KBM-7 (cell line): ENCODE measurements around the gene PPEF2.
"Not testable (repeated sequence)": the region's sequence is repeated elsewhere in the genome, so short reads cannot be mapped to it uniquely, and the experiment has no call there.

Experiments
- DNase-seq: peaks from one replicate; pipeline ENCODE4 v3.0.0-alpha.2; 2015
- in situ Hi-C: fragments of 300-500 bp; cut with MboI; formaldehyde crosslinking; loops from 2 replicates; pipeline ENCODE4 v1.14.3; 2020; ENCODE audit warnings: low sequenced_read_pairs, low pct_unique_long_range_greater_than_20kb, mixed read lengths

Gene PPEF2

DNA sequence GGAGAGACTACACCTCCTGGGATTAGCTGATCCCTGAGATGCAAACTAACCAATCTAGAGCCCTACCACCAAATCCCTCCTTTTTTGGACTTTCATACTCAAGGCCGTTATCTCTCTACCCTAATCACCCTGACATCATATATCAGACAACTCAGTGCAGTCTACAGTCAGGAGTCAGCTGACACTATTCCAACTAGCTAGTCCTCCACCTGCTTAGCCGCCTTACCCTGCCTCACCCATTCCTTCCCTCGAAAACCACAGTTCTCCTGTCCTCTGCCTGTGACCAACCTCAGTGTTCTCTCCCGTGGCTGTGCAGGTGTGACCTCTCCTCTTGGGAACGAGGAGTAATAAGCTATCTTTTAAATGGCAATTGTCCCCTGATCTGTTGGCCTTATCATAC lies 1.8 kb upstream of the PPEF2 start:
- no peak for DNase-seq
- in situ Hi-C loops: no loop called here

DNA sequence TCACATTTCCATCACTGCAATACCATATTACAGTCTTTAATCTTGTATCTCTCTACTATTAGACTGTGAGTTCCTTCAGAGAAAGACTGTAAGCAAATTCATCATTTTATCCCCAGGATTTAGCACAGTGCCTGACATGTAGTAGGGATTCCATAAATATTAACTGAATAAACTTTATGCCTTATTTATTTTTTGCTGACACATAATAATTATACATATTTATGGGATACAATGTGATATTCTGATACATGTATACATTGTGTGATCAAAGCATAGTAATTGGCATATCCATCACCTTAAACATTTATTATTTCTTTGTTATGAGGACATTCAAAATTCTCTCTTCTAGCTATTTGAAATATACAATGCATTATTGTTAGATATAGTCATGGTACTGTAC lies 3.7 kb downstream of the PPEF2 start:
- in situ Hi-C loops: no loop called here

DNA sequence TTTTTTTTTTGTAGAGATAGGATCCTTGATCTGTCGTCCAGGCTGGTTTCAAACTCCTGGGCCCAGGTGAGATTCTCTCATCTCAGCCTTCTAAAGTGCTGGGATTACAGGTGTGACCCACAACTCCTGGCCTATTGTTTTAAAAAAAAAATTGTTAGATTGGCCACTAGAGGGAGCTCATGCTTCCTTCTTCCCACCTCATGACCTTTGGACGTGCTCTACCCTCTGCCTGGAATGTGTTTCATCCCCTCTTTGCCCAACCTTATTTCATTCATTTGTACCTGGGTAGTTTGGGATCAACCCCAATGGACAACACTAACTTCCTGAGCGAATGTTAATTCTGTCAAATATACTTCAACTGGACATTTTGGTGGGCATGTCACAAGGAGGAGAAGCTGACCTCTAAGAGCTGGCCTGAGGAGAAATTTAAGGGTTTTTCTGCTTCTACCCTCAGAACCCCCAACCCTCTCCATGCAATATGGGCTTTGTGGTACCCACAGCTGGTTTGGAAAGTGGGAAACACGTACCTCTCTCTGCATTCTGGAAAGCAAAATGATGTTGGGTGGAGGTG lies 6.4 kb downstream of the PPEF2 start:
- in situ Hi-C loops: no loop called here
- peak; percentile 76 for DNase-seq

More for the DNA sequence above, 3.7 kb downstream of the PPEF2 start:
- DNase-seq: no peak

DNA sequence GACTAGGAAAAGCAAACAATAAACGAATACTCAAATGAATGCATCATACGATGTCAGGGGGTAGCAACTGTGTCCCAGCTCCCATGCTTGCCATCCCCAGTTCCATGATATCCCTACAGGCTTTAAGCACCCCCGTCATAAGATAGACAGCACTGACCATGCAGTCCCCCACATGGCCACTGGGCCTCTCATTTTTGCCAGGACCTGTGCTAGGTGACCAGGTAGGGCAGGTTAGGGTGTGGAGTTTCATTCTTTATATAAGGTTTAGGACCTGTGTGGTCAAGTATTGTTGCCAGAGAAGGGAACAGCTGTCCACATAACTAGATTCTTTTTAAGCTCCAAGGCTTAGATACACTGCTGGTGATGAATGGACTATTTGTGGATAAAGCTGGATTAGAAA lies 9.7 kb downstream of the PPEF2 start:
- DNase-seq: no peak
- in situ Hi-C loops: no loop called here

DNA sequence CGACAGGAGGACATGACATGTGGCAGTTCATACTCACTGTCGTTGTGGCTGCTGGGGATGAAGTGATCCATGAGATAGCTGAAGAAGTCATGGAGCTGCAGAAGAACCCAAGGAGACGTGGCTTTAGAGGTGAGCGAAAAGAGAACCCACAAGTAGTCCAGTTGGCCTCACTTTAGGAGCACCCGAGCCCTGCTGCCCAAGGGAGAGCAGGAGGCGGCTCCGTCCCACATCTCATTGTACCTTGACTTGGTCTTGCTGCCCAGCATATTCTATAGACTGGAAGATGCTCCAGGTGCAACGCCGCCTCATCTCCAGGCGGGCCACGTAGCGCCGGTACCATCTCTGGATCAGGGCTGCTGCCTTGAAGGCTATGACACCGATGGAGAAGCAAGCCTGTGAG lies 10.6 kb downstream of the PPEF2 start:
- no peak for DNase-seq
- in situ Hi-C loops: no loop called here

DNA sequence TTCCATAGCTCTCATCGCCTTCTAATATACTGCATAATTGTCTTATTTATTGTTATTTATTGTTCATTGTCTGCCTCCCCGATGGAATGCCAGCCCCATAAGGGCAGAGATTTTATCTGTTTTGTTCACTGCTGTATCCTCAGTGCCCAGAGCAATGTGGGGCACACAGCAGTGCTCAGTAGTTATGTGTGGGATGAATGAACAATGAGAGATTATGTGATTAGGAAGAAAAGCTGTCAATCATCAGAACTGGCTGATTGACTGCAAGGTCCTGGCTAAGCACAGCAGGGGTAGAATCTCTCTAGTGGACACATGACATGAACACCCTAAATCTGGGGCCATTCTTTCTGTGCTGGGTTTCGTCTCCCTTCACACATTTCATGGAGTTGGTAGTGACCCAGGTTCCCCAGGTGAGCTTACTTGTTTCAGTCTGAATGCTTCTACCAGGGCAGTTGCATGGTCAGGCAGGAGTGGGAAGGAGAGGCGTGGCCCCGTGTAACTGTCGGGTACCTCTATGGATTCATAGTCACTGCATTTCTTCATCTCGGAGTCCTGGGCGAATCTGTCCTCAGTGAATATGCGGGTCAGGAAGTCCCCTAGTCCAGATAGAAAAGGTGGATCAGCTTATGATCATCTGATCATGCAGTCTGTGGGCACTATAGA lies 12.6 kb downstream of the PPEF2 start:
- DNase-seq: no peak
- in situ Hi-C loops: no loop called here

DNA sequence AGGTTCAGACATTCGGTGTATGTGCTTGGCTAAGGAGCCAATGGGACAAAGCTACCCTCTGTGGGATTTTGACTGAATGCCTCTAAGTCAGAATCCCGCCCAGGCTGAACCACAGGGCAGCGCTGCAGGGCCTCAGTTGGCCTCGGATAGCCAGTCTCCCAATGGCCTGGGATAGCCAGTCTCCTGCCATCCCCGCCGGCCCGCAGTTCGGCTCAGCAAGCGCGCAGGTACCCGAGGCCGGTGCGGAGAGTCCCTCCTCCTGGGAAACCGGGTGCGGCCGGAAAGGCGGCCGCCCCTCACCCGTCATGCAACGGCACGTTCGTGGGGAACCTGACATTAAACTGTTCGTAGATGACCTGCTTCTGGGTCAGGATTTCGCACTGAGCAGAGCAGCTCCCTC lies 16.1 kb downstream of the PPEF2 start:
- in situ Hi-C loops: no loop called here
- DNase-seq: no peak

DNA sequence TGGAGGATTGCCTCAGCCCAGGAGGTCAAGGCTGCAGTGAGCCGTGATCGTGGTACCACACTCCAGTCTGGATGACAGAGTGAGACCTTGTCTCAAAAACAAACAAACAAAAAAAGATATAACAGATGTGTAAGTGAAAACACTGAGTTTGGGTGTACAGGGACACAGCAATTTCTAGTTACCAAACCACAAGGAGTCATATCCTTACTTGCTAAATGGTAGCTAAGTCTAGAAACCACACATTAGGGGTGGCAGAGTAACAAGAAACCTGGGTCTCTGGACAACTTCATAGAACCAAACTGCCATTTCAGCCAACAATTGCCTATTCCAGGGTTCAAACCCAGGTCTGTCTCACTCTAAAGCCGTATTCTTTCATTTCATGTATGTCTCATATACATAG lies 20.8 kb downstream of the PPEF2 start:
- DNase-seq: no peak
- in situ Hi-C loops: no loop called here

DNA sequence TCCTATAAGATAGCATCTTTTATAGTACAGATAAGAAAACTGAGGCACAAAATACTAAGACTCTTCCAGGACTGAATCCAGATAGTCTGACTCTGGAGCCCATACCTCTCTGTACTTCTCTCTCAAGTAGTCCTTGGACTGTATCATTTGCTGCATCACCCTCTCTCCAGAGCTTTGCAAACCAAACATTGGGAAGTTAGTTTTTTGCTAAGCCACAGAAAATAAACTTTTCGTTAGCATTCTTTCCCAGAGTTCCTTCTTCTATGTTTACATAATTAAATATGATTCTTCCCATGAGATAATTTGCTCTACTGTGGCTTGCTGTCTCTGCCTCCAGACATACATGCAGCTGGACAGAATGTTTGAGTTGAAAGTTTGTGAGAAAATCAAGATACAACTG lies 22.0 kb downstream of the PPEF2 start:
- in situ Hi-C loops: no loop called here
- DNase-seq: no peak

DNA sequence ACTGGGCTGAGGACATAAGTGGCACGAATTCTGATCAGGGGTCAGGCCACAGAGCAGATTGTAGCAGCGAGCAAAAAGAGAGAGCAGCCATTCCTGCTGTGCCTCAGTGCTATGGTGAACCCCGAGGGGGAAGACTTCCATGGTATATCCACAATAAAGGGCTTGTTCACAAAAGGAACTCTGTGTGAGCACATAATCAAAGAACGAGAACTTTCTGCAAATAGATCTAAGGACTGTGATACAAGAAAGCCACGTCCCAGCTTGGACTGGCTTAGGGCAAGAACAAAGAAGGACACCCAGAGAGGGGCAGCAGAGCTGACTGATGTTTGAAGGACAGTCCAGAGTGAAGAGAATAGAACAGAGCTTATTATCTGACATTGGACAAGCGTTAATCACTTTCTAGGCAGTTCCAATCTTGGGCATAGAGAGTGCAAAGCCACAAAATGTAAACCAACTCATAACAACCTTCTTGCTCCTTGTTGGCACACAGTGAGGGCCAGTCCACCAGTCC lies 24.0 kb downstream of the PPEF2 start:
- in situ Hi-C loops: no loop called here
- no peak for DNase-seq

DNA sequence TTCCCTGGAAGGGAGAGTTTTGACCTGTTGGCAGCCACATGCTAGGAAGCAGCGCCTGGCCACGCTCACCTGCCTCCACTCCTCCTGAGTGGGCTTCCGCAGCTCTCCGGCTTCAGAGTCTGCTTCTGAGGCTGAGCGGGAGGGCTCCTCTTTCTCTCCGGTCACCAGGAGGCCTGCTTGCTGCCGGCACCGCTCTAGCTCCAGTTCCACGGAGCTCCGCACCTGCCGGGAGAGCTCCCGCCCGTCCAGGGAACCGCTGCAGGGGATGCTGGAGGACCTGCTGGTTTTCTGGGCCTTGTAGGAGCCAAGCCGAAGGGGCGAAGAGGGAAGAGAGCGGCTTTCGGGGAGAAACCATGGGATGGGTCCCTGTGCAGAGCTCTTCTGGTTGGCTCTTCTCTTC lies 26.0 kb downstream of the PPEF2 start:
- no peak for DNase-seq
- in situ Hi-C loops: no loop called here

DNA sequence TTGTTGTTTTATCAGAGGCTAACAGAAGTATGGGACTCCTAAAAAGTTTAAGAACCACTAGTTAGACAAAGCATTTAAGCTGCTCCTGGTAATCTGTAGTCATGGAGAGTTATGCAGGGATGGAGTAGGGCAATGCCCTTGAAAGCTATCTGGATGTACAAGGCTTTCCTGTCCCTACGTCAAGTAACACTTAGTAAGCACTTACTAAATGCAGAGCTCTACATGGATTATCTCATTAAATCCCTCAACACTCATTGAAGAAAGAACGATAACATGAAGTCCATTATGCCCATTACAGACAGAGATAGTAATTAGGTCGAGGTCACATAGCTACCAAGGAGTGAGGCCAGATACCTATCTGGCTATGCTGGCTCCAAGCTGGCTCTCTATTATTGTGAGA lies 33.2 kb downstream of the PPEF2 start:
- in situ Hi-C loops: no loop called here
- DNase-seq: no peak

DNA sequence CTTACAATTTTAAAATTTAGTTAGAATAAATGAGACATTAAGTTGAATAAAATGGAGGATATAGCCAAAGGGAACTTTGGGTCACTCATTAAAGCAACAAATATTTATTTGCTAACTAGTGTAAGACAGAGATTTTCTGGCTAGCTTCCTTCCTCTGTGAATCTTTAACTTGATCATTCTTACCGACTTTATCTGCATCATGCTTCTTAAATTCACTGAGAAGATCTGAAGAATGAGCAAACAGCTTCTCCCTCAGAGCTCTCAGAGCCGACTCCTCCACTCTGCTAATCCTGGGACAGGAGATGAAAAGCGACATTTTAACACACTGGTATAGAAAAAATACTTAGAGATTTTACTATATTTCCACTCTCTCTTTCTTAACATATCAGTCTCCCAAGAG lies 35.1 kb downstream of the PPEF2 start:
- DNase-seq: no peak
- in situ Hi-C loops: no loop called here

DNA sequence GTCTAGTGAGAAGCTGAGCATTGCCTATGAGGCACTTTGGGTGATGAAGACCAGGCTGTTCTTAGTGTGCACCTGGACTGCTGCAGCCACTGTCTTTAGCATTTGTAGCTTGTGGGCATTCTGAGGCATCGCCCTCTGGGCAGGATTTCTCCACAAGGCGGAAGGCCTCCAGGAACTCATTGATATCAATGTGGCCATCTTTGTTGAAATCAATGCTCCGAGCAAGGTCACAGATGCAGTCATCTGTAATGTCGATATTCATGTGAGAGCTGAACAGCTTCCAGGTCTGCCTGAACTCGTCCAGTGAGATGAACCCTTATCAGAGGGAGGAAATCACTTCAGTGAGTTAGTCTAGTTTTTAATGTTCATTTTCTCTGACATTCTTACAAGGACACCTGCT lies 41.6 kb downstream of the PPEF2 start:
- in situ Hi-C loops: no loop called here
- no peak for DNase-seq

DNA sequence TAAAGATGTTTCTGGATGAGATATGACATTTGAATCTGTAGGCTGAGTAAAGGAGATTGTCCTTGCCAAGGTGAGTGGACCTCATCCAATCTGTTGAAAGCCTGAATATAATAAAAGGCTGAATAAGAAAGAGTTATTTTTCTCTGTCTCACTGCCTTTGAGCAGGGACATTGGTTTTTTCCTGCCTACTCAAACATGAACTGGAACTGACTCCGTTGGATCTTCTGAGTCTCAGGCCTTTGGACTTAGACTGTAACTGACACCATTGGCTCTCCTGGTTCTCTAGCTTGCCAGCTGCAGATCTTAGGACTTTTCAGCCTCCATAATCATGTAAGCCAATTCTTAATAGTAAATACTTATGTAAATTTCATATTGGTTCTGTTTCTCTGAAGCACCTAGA lies 43.5 kb downstream of the PPEF2 start:
- no peak for DNase-seq
- in situ Hi-C loops: no loop called here

DNA sequence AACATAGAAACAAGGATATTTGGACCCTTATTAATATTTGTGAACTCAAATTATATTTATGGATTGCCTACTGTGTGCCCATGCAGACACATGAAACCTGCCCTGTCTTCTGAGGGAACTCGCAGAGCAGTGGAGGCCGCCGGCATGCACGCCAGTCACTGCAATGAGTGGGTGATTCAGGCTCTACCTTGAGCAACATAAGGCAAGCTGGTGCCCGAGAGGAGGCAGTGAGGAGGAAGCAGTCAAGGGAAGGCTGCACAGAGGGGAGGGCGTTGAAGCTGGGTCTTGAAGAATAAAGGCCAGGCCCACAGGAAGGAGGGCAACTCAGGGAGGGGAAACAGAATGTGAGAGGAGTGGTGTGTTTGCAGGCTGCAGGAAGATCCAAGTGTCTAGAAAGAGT lies 52.8 kb downstream of the PPEF2 start:
- in situ Hi-C loops: no loop called here
- DNase-seq: peak; percentile 28

DNA sequence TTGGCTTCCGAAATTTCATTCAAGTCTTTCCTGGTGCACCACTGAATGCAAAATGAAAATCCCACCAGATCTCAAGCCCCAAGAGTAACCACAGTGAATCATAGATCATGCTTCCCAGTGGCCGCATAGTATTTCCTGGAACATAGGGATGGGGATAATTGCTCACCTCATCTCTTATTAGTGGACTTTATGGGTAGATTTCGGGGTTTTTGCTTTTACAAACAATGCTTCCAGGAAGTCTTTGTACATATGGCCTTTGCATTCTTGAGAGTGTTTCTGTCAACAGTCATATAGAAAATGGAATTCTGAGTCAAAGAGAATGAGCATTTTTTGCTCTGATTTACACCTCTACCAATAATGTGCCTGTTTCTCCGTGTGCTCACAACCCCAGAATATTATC lies 53.4 kb downstream of the PPEF2 start:
- in situ Hi-C loops: no loop called here
- no peak for DNase-seq

DNA sequence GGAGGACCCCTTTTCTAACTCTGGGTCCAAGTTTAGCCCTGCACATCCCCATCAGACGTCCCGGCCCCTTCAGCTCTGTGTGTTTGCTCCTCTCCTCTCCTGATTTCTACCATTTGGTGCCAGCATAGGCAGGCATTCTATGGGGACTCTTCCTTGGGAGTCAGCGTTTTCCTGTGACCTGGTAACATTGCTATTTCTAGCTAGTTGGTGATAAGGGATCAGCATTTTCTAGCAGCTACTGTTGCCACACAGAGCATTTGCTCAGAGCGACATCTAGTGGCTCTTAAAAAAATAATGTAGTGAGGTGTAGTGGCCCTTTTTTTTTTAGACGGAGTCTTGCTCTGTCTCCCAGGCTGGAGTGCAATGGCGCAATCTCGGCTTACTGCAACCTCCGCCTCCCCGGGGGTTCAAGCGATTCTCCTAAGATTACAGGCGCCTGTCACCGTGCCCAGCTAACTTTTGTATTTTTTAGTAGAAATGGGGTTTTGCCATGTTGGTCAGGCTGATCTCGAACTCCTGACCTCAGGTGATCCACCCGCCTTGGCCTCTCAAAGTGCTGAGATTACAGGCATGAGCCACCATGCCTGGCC lies 54.0 kb downstream of the PPEF2 start:
- in situ Hi-C loops: not testable (repeated sequence)
- peak; percentile 84 for DNase-seq

DNA sequence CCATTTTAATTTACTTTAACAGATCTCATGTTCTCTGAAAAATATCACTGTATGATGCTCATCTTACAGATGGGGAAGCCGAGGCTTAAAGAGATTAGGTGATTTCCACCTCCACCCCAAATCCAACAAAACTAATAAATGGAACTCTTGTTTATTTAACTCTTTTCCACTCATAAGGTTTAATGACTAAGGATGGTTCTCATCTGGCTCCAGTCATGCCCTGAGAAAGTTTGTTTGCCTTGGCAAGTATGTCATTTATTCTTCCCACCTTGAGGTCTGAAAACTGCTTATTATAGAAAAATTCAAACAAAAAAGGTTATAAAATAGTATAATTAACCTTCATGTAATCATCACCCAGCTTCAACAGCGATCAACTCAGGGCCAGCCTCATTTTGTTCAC lies 56.3 kb downstream of the PPEF2 start:
- no peak for DNase-seq
- in situ Hi-C loops: no loop called here

DNA sequence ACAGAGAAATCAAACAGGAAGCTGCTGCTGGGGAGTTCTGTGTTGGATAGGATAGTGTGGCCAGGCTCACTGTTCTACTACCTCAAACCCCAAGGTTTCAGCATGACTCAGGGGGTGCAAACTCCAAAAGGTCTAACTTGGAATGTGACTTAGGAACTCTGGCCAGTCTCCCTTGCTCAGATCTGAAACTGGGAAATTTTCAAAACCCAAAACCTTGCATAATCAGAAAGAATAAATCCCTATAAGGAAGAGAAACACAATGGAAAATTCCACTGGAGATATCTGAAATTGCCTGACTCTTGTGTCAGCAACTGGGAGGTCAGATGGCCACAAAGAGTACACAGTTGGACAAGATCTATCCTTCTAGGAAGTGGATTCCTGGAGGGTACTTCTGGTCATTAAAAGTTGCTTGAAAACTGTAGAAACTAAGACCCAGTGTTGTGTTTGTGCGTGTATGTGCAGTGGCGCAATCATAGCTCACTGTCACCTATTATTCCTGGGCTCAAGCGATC lies 58.0 kb downstream of the PPEF2 start:
- no peak for DNase-seq
- in situ Hi-C loops: no loop called here

DNA sequence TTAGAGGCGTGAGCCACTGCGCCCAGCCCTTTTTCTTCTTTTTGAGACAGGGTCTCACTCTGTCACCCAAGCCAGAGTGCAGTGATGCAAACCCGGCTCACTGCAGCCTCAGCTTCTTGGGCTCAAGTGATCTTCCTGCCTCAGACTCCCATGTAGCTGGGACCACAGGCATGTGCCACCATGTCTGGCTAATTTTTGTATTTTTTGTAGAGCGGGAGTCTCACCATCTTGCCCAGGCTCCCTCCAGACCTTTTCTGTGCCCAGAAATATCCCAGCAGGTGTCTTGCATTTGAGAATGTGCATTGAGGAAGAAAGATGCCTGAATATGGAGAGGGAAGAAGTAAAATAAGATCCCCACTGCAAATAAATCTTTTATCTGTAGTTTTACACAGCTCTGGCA lies 58.7 kb downstream of the PPEF2 start:
- in situ Hi-C loops: no loop called here
- no peak for DNase-seq
